Caco-2 (cell line): ENCODE data around the gene ADCY9. TPM values are rescaled to one million over a fixed set of nuclear protein-coding genes. Genes with fewer than 3 reads are reported as not detected.

Experiments
- BruUV-seq: library from RNA; stranded (reverse); fragments of 400-500 nt; replicated peaks from 2 replicates; lab custom pipeline; 2021; lab: Mats Ljungman, UMichigan
- CTCF ChIA-PET: fragments of 300-600 bp; sonication (Branson Sonifier 250); formaldehyde crosslinking; loops from one replicate; lab custom pipeline; 2022; ENCODE audit warnings: antibody characterized with exemption; lab: Charles Lee
- POLR2A ChIA-PET: fragments of 300-600 bp; sonication (Branson Sonifier 250); formaldehyde crosslinking; loops from one replicate; lab custom pipeline; 2022; ENCODE audit warnings: antibody characterized with exemption; lab: Charles Lee
- DNase-seq, 2 experiments: peaks; one replicate each; pipeline versions ENCODE4 v3.0.0 to v3.0.0-alpha.2; 2020 to 2022
- H3K27me3 ChIP-seq: replicated peaks from 2 replicates; pipeline ENCODE4 v1.6.0; 2011; ENCODE audit warnings: low read length; ENCODE audit not compliant: control insufficient read depth, insufficient read depth
- H3K36me3 ChIP-seq: 2 replicates; pipeline ENCODE4 v1.5.1; 2011; ENCODE audit warnings: low read length; ENCODE audit not compliant: control insufficient read depth, insufficient read depth
- H3K4me1 ChIP-seq: fragments of 250-450 bp; sonication (Bioruptor Pico); 2 replicates; pipeline ENCODE4 v1.5.1; 2020; ENCODE audit warnings: mild to moderate bottlenecking
- H3K4me3 ChIP-seq: 2 replicates; pipeline ENCODE4 v1.5.1; 2011; ENCODE audit warnings: low read depth, mild to moderate bottlenecking, control low read depth, low read length
- H3K9me3 ChIP-seq: fragments of 250-450 bp; sonication (Bioruptor Pico); 2 replicates; pipeline ENCODE4 v1.5.1; 2020; ENCODE audit warnings: mild to moderate bottlenecking, moderate library complexity
- H3K27ac Mint-ChIP-seq: one replicate; pipeline ENCODE4 v1.8.0; 2022; ENCODE audit warnings: mixed read lengths; ENCODE audit not compliant: unreplicated experiment
- H3K27me3 Mint-ChIP-seq: one replicate; pipeline ENCODE4 v1.8.0; 2022; ENCODE audit warnings: mixed read lengths; ENCODE audit not compliant: insufficient read depth, unreplicated experiment
- H3K36me3 Mint-ChIP-seq: one replicate; pipeline ENCODE4 v1.8.0; 2022; ENCODE audit warnings: mild to moderate bottlenecking, mixed read lengths; ENCODE audit not compliant: insufficient read depth, unreplicated experiment
- H3K4me1 Mint-ChIP-seq: one replicate; pipeline ENCODE4 v1.8.0; 2022; ENCODE audit warnings: low read depth, mixed read lengths; ENCODE audit not compliant: unreplicated experiment
- H3K4me3 Mint-ChIP-seq: one replicate; pipeline ENCODE4 v1.8.0; 2022; ENCODE audit warnings: mild to moderate bottlenecking, moderate library complexity, mixed read lengths; ENCODE audit not compliant: unreplicated experiment
- H3K9me3 Mint-ChIP-seq: one replicate; pipeline ENCODE4 v1.8.0; 2022; ENCODE audit warnings: mixed read lengths; ENCODE audit not compliant: unreplicated experiment
- intact Hi-C: fragments of 100-400 bp; cut with micrococcal nuclease; formaldehyde crosslinking; loops from one replicate; pipeline ENCODE4 v1.10.0; 2022; ENCODE audit not compliant: unreplicated experiment
- total RNA-seq: library from RNA; stranded (reverse); gene quantifications from 2 replicates; pipeline ENCODE4 v1.2.3, GENCODE V29; 2022
- TF ChIP-seq, protein P1 (sequence below), 2 experiments: fragments of 200-600 bp in 1 of 2; IDR thresholded peaks; 1 replicate in 1 of 2; 2 replicates in 1 of 2; pipeline versions ENCODE4 v1.5.1 to v1.8.0; 2011 to 2022; ENCODE audit warnings: antibody characterized with exemption in 1 of 2, control low read depth in 1 of 2, inconsistent platforms in 1 of 2, low read depth in 1 of 2, low read length in 1 of 2, mild to moderate bottlenecking in 1 of 2, moderate library complexity in 1 of 2; ENCODE audit not compliant: insufficient read depth in 1 of 2, severe bottlenecking in 1 of 2, unreplicated experiment in 1 of 2

Gene ADCY9
- total RNA-seq, 1 experiment from 2014 or later: 11.5 TPM

DNA sequence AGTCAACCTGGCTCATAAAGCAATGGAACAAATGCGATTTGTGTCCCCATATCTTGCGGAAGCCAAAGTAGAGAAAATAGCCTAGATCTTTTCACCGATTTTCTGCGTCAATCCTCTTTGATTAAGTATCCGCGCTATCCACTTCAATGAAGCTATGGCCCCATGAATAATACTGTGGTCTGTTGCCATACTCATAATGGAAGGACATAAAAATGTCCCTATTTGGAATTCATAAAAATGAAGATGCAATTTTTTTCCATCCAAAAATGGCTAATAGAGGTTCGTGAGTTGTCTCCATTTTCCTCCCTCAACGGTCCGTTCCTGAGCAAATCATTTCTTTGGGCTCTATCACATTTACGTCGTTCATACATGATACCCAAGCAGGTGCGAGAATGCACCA lies 25.4 kb upstream of the ADCY9 start:
- ChIA-PET CTCF (no interaction called here), POLR2A (no interaction called here)
- Histone ChIP-seq H3K4me3 (no peak overlapping the region), H3K4me1 (peaks cover 6% of the 10 kb centered on the region), H3K36me3 (no peaks in the 10 kb centered on the region), H3K27me3 (no peaks in the 10 kb centered on the region), H3K9me3 (no peaks in the 10 kb centered on the region)
- TF ChIP-seq, protein P1, sequence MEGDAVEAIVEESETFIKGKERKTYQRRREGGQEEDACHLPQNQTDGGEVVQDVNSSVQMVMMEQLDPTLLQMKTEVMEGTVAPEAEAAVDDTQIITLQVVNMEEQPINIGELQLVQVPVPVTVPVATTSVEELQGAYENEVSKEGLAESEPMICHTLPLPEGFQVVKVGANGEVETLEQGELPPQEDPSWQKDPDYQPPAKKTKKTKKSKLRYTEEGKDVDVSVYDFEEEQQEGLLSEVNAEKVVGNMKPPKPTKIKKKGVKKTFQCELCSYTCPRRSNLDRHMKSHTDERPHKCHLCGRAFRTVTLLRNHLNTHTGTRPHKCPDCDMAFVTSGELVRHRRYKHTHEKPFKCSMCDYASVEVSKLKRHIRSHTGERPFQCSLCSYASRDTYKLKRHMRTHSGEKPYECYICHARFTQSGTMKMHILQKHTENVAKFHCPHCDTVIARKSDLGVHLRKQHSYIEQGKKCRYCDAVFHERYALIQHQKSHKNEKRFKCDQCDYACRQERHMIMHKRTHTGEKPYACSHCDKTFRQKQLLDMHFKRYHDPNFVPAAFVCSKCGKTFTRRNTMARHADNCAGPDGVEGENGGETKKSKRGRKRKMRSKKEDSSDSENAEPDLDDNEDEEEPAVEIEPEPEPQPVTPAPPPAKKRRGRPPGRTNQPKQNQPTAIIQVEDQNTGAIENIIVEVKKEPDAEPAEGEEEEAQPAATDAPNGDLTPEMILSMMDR (IDR thresholded peaks at IDR 0.05; ENCODE audit: insufficient read depth in 1 of 2, low read depth in 1 of 2, low read length in 1 of 2, severe bottlenecking in 1 of 2, unreplicated experiment in 1 of 2): no peak
- Mint-ChIP-seq H3K27ac (no peak overlapping the region), H3K4me1 (no peaks in the 10 kb centered on the region), H3K36me3 (peaks cover 6% of the 10 kb centered on the region), H3K27me3 (no peaks in the 10 kb centered on the region), H3K9me3 (peaks cover 10% of the 10 kb centered on the region), H3K4me3 (no peak overlapping the region)
- no TSS peak for BruUV-seq
- intact Hi-C loops: no loop called here
- DNase-seq: no peak

DNA sequence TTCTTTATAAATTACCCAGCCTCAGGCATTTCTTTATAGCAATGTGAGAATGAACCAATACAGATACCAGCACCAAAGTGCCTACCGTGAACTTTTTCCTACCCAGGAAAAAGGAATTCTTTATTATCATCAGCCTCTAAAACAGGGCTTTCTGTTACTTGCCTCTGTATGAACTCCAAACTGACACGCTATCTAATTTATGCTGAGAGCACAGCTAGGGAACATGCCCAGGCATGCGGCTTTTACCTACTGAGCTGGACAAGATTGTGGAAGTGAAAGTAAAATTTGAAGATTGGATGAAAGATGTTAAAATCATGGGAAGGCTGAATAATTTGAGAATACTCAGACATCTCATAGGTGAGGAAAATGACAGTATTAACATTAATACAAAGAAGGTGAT lies 24.4 kb upstream of the ADCY9 start:
- Histone ChIP-seq H3K27me3 (no peaks in the 10 kb centered on the region), H3K4me1 (peaks cover 16% of the 10 kb centered on the region), H3K36me3 (no peaks in the 10 kb centered on the region), H3K4me3 (no peak overlapping the region), H3K9me3 (no peaks in the 10 kb centered on the region)
- CTCF ChIA-PET: no interaction called here
- H3K4me3 Mint-ChIP-seq: no peak overlapping the region
- POLR2A ChIA-PET: no interaction called here
- no peak for DNase-seq
- peaks cover 5% of the 10 kb centered on the region for H3K4me1 Mint-ChIP-seq
- BruUV-seq: no TSS peak
- H3K36me3 Mint-ChIP-seq: peaks cover 6% of the 10 kb centered on the region
- TF ChIP-seq, protein P1 (IDR thresholded peaks at IDR 0.05; ENCODE audit: insufficient read depth in 1 of 2, low read depth in 1 of 2, low read length in 1 of 2, severe bottlenecking in 1 of 2, unreplicated experiment in 1 of 2): no peak
- peaks cover 10% of the 10 kb centered on the region for H3K9me3 Mint-ChIP-seq
- no peaks in the 10 kb centered on the region for H3K27me3 Mint-ChIP-seq
- intact Hi-C loops: no loop called here
- H3K27ac Mint-ChIP-seq: no peak overlapping the region

DNA sequence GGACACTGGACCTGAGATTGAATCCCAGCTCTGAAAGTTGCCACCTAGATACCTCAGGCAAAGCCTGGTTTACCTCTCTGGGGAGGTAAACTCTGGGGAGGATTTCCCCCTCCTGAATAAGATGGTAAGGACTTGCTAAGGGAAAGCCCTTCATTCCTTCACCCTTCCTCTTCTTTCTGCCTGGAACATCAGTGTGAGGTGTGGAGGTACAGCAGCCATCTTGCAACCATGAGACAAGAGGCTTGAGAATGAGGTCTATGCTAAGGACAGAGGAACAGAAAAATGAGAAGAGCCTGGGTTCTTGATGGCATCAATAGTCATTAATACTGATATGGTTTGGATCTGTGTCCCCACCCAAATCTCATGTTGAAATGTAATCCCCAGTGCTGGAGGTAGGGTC lies 23.7 kb upstream of the ADCY9 start:
- POLR2A ChIA-PET: no interaction called here
- BruUV-seq: no TSS peak
- Mint-ChIP-seq H3K4me3 (no peak overlapping the region), H3K27ac (no peak overlapping the region), H3K9me3 (peaks cover 10% of the 10 kb centered on the region), H3K36me3 (peaks cover 6% of the 10 kb centered on the region), H3K27me3 (no peaks in the 10 kb centered on the region), H3K4me1 (peaks cover 9% of the 10 kb centered on the region)
- Histone ChIP-seq H3K4me3 (no peak overlapping the region), H3K36me3 (no peaks in the 10 kb centered on the region), H3K27me3 (no peaks in the 10 kb centered on the region), H3K9me3 (no peaks in the 10 kb centered on the region), H3K4me1 (peaks cover 18% of the 10 kb centered on the region)
- CTCF ChIA-PET: no interaction called here
- no peak for DNase-seq
- intact Hi-C loops: no loop called here
- TF ChIP-seq, protein P1 (IDR thresholded peaks at IDR 0.05; ENCODE audit: insufficient read depth in 1 of 2, low read depth in 1 of 2, low read length in 1 of 2, severe bottlenecking in 1 of 2, unreplicated experiment in 1 of 2): no peak
